Liver (tissue), 9 donors: ENCODE data around the gene ADAMTS3. TPM values are rescaled to one million over a fixed set of nuclear protein-coding genes. Genes with fewer than 3 reads are reported as not detected.

Experiments
- DNase-seq: peaks from one replicate; pipeline ENCODE4 v3.0.0-alpha.2; 2017; ENCODE audit warnings: low spot score
- H3K27ac ChIP-seq, 2 donors: one replicate each; pipeline ENCODE4 v1.7.0; 2013; ENCODE audit warnings: inconsistent platforms in 2 of 2, low read length in 2 of 2, control low read depth in 1 of 2, low read depth in 1 of 2, mild to moderate bottlenecking in 1 of 2
- H3K27me3 ChIP-seq, 4 donors: one replicate each; pipeline versions ENCODE4 v1.6.1 to v1.7.0; 2013; ENCODE audit warnings: low read length in 3 of 4, inconsistent platforms in 1 of 4, mild to moderate bottlenecking in 1 of 4, moderate library complexity in 1 of 4; ENCODE audit not compliant: control insufficient read depth in 4 of 4, insufficient read depth in 4 of 4
- H3K36me3 ChIP-seq, 4 donors: one replicate each; pipeline versions ENCODE4 v1.6.1 to v1.7.0; 2013; ENCODE audit warnings: low read length in 3 of 4, mild to moderate bottlenecking in 3 of 4, low read depth in 1 of 4, moderate library complexity in 1 of 4; ENCODE audit not compliant: control insufficient read depth in 4 of 4, insufficient read depth in 3 of 4
- H3K4me1 ChIP-seq, 4 donors: one replicate each; pipeline versions ENCODE4 v1.6.1 to v1.7.0; 2013; ENCODE audit warnings: low read length in 3 of 4, mild to moderate bottlenecking in 3 of 4, moderate library complexity in 1 of 4; ENCODE audit not compliant: control insufficient read depth in 4 of 4, insufficient read depth in 4 of 4
- H3K4me3 ChIP-seq, 3 donors: one replicate each; pipeline versions ENCODE4 v1.6.1 to v1.7.0; 2013; ENCODE audit warnings: low read length in 3 of 3, control low read depth in 1 of 3, low read depth in 1 of 3, mild to moderate bottlenecking in 1 of 3
- H3K9ac ChIP-seq, 2 donors: one replicate each; pipeline ENCODE4 v1.7.0; 2013; ENCODE audit warnings: low read length in 2 of 2, mild to moderate bottlenecking in 2 of 2, moderate library complexity in 2 of 2, control low read depth in 1 of 2, low read depth in 1 of 2
- H3K9me3 ChIP-seq, 4 donors: one replicate each; pipeline versions ENCODE4 v1.6.1 to v1.7.0; 2013; ENCODE audit warnings: low read length in 3 of 4; ENCODE audit not compliant: control insufficient read depth in 4 of 4
- ATF3 ChIP-seq: IDR thresholded peaks from 2 replicates; pipeline ENCODE4 v1.6.1; 2016; ENCODE audit warnings: antibody characterized with exemption
- EGR1 ChIP-seq, 2 donors: IDR thresholded peaks; 2 replicates each; pipeline ENCODE4 v1.6.1; 2016 to 2018; ENCODE audit warnings: antibody characterized with exemption in 2 of 2, low read depth in 2 of 2
- HNF4A ChIP-seq, 2 donors: conservative IDR thresholded peaks; 2 replicates each; pipeline ENCODE4 v1.6.1; 2016; ENCODE audit warnings: antibody characterized with exemption in 2 of 2, mild to moderate bottlenecking in 2 of 2
- HNF4G ChIP-seq: IDR thresholded peaks from 2 replicates; pipeline ENCODE4 v1.6.1; 2016; ENCODE audit warnings: antibody characterized with exemption
- NR2F2 ChIP-seq: IDR thresholded peaks from 2 replicates; pipeline ENCODE4 v1.6.1; 2016; ENCODE audit warnings: antibody characterized with exemption
- RAD21 ChIP-seq, 2 donors: IDR thresholded peaks; 2 replicates each; pipeline ENCODE4 v1.6.1; 2016; ENCODE audit warnings: antibody characterized with exemption in 2 of 2, mild to moderate bottlenecking in 2 of 2
- REST ChIP-seq: IDR thresholded peaks from 2 replicates; pipeline ENCODE4 v1.6.1; 2016; ENCODE audit warnings: antibody characterized with exemption, mild to moderate bottlenecking
- TAF1 ChIP-seq: conservative IDR thresholded peaks from 2 replicates; pipeline ENCODE4 v1.6.1; 2016; ENCODE audit warnings: antibody characterized with exemption, mild to moderate bottlenecking
- YY1 ChIP-seq: IDR thresholded peaks from 2 replicates; pipeline ENCODE4 v1.6.1; 2016; ENCODE audit warnings: antibody characterized with exemption, mild to moderate bottlenecking
- ZBTB33 ChIP-seq: IDR thresholded peaks from 2 replicates; pipeline ENCODE4 v1.6.1; 2016; ENCODE audit warnings: antibody characterized with exemption
- WGBS: extraction: QIAGEN DNeasy Blood & Tissue Kit; methylation state at CpG from one replicate; pipeline ENCODE4 v1.1.7; 2013; 5-methylcytosine and 5-hydroxymethylcytosine counted together
- polyA plus RNA-seq, 2 donors: library from polyadenylated mRNA; stranded (reverse) in 1 of 2; unstranded in 1 of 2; fragments of 200-250 nt in 1 of 2; fragments of >200 nt in 1 of 2; fragmentation: Nextera tagmentation in 1 of 2; extraction: Ambion mirVana in 1 of 2; gene quantifications; one replicate each; pipeline versions ENCODE4 v1.2.1 to v1.2.3, GENCODE V29; 2013 to 2015
- total RNA-seq, 2 donors: library from RNA; depleted of rRNA; stranded (reverse); fragments of >200 nt; gene quantifications; one replicate each; pipeline ENCODE4 v1.2.3, GENCODE V29; 2014
- donor health status: healthy.
- donor health status: healthy.
- donor health status: healthy.
- donor health status: healthy.
- donor health status: healthy.

Gene ADAMTS3
- total and polyA plus RNA-seq, 4 donors = 0.12 to 1.9 (median 0.25) TPM; not detected in 1

GRCh38 chr4:72432975-72433374 lies 136.0 kb downstream of the ADAMTS3 start:
- peaks cover 0 to 3% (median 0%) of the 10 kb centered on the region in 4 donors for H3K27me3 ChIP-seq
- WGBS = 79% methylated on average over 2 of the region's 2 CpGs
- no peak overlapping the region for H3K27ac ChIP-seq
- no peak for DNase-seq
- no peaks in the 10 kb centered on the region for H3K9me3 ChIP-seq
- TF ChIP-seq ZBTB33 (no peak), TAF1 (no peak), REST (no peak)
- no peak overlapping the region for H3K9ac ChIP-seq
- H3K4me1 ChIP-seq = no peaks in the 10 kb centered on the region
- no peaks in the 10 kb centered on the region for H3K36me3 ChIP-seq
- H3K4me3 ChIP-seq = no peak overlapping the region

- Histone ChIP-seq H3K27me3 (peaks cover 0 to 3% (median 0%) of the 10 kb centered on the region in 4 donors), H3K9ac (no peak overlapping the region), H3K4me1 (no peaks in the 10 kb centered on the region), H3K27ac (no peak overlapping the region), H3K36me3 (no peaks in the 10 kb centered on the region), H3K9me3 (no peaks in the 10 kb centered on the region), H3K4me3 (no peak overlapping the region)
- no peak for TF ChIP-seq REST
- TF ChIP-seq HNF4A (conservative IDR thresholded peaks at IDR 0.05) = no peak
- no peak for TF ChIP-seq HNF4G
- no peak for TF ChIP-seq EGR1 (IDR thresholded peaks at IDR 0.05; ENCODE audit: low read depth in 2 of 2)
- TF ChIP-seq YY1 = no peak
- no peak for TF ChIP-seq RAD21 (IDR thresholded peaks at IDR 0.05)
- TF ChIP-seq ATF3 = no peak
- no peak for TF ChIP-seq NR2F2
- TF ChIP-seq ZBTB33 = no peak
- 74% methylated on average over 7 of the region's 7 CpGs for WGBS
- no peak for DNase-seq
These were observed 136.7 kb downstream of the ADAMTS3 start for GRCh38 chr4:72432282-72432681.
